KOPT-K1 (cell line): Measurements from ENCODE around the gene ARSJ.

Source experiments
- H3K27ac ChIP-seq: fragments of 200-600 bp; sonication (generic); 2 replicates; pipeline ENCODE4 v1.5.1; 2016; ENCODE audit warnings: antibody characterized with exemption, mild to moderate bottlenecking, low read depth, low read length; ENCODE audit not compliant: poor library complexity, severe bottlenecking
- H3K36me3 ChIP-seq: fragments of 200-600 bp; sonication (generic); 2 replicates; pipeline ENCODE4 v1.5.1; 2017; ENCODE audit warnings: antibody characterized with exemption, mild to moderate bottlenecking, low read length, moderate library complexity; ENCODE audit not compliant: insufficient read depth
- H3K9me3 ChIP-seq: fragments of 200-600 bp; sonication (generic); 2 replicates; pipeline ENCODE4 v1.5.1; 2017; ENCODE audit warnings: antibody characterized with exemption, low read length, mild to moderate bottlenecking; ENCODE audit not compliant: insufficient read depth, poor library complexity, severe bottlenecking

Gene ARSJ

DNA sequence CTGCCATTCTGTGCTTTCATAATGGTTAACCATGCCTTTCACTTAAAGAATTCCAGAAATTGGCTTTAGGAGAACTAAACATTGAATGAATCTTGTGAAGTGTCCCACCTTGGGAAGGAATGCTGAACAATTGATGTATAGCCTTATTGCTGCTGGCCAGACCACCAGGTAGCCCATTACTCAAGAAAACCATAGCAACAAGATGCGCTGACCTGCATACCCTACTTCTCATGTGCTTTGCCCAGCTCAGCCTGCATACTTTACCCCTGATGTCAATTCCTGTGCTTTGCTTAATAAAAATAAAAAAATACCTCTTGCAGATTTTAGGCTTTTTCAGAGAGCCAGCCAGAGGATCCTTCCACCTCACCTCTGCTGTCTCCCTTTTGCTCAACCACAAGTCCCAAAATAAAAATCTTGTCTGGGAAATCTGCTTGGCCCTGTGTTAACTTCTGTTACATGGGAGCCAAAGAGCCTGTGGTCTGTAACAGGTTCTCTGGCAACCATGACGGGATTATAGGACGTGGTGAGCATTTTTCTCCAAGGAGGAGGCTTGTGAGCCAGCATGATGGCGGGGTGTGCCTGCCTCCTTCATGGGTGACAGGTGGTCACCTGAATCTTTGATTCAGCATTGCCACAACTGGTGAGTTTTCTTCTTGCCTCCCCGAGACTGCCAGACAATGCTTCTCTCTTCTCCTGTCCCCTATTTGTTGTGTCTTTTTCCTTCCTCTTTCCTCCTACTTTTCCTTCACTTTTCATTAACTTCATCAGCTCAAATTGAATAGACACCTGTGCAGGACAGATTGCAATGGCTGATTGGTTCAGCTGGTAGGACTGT lies 106.8 kb downstream of the ARSJ start:
- H3K9me3 ChIP-seq, result peaks cover 11% of the 10 kb centered on the region

DNA sequence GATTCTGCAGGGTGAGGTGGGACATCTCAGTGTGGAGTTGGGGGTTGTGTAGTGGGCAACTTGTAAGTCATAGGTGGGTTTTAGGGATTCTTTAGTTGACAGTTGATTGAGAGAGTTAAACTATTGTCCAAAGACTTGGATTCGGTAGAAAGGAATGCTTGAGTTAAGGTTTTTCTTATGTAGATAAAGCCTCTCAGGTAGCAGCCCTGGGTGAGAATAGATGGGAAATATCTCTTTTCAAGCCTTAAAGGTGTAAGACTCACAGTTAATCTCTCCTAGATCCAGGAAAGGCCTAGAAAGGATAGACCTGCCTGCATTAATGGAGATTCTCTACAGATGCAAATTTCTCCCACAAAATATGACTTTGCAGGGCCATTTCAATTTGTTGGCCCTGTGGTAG lies 108.4 kb downstream of the ARSJ start:
- H3K9me3 ChIP-seq, result peaks cover 4% of the 10 kb centered on the region
- H3K27ac ChIP-seq, result no peak overlapping the region
- no peaks in the 10 kb centered on the region for H3K36me3 ChIP-seq

More for the DNA sequence above, 106.8 kb downstream of the ARSJ start:
- no peaks in the 10 kb centered on the region for H3K36me3 ChIP-seq
- no peak overlapping the region for H3K27ac ChIP-seq

DNA sequence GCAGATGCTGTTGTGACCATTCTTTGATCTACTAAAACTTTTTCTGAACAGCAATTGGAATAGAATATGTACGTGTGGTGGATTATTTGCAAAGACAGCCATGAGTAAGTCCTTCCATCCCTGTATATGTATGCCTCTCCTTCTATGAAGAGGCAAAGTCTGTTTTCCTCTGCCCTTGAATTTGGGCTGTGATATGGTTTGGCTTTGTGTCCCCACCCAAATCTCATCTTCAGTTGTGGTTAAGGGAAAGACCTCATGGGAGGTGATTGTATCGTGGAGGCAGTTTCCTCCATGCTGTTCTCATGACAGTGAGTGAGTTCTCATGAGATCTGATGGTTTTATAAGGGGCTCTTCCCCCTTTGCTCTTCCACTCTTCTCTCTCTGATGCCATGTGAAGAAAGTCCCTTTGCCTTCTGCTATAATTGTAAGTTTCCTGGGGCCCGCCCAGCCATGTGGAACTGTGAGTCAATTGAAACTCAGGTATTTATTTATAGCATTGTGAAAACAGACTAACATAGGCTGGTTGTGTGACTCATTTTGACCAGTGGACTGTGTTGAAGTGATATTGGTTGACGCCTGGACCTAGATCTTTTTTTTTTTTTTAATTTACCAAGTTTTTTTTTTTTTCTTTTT lies 109.6 kb downstream of the ARSJ start:
- peaks cover 4% of the 10 kb centered on the region for H3K9me3 ChIP-seq
- no peak overlapping the region for H3K27ac ChIP-seq
- H3K36me3 ChIP-seq, result no peaks in the 10 kb centered on the region

DNA sequence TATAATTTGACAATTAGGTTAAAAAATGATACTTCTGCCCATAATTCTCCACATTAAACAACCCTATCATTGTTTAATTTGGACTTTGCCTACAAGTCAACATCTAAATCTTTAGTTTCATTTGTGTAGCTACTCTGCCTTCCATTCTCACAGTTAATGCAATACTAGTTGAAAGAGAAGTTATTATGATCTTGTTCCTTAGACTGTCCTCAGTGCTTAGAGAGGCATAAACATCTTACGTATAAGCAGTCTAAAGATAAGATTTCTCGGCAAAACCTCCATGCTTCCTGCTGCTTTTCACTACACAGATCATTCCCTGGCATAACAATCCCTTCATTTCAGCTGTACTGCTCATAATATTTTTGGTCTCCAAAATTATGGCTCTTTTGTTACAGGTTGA lies 112.8 kb downstream of the ARSJ start:
- Histone ChIP-seq H3K9me3 (peaks cover 4% of the 10 kb centered on the region), H3K36me3 (no peaks in the 10 kb centered on the region), H3K27ac (no peak overlapping the region)

DNA sequence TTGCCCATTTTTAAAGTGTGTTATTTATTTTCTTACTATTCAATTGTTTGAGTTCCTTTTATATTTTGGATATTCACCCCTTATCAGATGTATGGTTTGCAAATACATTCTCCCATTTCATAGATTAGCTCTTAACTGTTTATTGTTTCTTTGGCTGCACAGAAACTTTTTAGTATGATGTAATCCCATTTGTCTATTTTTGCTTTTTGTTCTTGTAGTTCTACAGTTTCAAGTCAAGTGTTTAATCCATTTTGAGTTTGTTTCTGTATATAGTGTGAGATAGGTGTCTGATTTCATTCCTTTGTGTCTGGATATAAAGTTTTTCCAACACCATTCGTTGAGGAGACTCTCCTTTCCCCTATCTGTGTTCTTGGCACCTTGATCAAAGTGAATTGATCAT lies 120.5 kb downstream of the ARSJ start:
- no peaks in the 10 kb centered on the region for H3K9me3 ChIP-seq
- no peaks in the 10 kb centered on the region for H3K36me3 ChIP-seq
- no peak overlapping the region for H3K27ac ChIP-seq

DNA sequence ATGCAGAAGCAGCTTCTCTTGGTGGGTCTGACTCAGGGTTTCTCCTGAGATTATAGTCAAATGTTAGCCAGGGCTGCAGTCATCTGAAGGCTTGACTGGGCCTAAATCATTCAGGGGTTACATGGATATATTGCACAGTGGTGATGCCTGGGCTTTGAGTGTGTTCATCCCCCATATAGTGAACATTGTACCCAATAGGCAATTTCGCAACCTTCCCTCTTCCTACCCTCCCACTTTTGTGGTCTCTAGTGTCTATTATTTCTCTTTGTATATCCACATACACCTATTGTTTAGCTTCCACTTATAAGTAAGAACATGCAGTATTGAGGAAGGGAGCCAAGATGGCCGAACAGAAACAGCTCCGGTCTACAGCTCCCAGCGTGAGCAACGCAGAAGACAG lies 127.6 kb downstream of the ARSJ start:
- Histone ChIP-seq H3K27ac (no peak overlapping the region), H3K9me3 (no peaks in the 10 kb centered on the region)

More for the DNA sequence above, 127.6 kb downstream of the ARSJ start:
- no peaks in the 10 kb centered on the region for H3K36me3 ChIP-seq
